ENCODE data around the gene SLCO4A1. TPM values are rescaled to one million over a fixed set of nuclear protein-coding genes. Genes with fewer than 3 reads are reported as not detected.

The SLCO4A1 gene
- total RNA-seq, 1 donor from 2014 or later, result 3.6 TPM

GRCh38 chr20:62664019-62664971 lies 22.0 kb downstream of the SLCO4A1 start:
- no peak for DNase-seq (ENCODE audit: low read depth, low spot score)

- DNase-seq (ENCODE audit: low read depth, low spot score), result no peak
These were observed 23.0 kb downstream of the SLCO4A1 start for GRCh38 chr20:62665153-62665754.

GRCh38 chr20:62665826-62666735 lies 23.8 kb downstream of the SLCO4A1 start:
- no peak for DNase-seq (ENCODE audit: low read depth, low spot score)

GRCh38 chr20:62666736-62667529 lies 24.6 kb downstream of the SLCO4A1 start:
- DNase-seq (ENCODE audit: low read depth, low spot score), result peak; percentile 41

- DNase-seq (ENCODE audit: low read depth, low spot score), result no peak
These were observed 25.5 kb downstream of the SLCO4A1 start for GRCh38 chr20:62667530-62668440.

GRCh38 chr20:62668441-62669027 lies 26.2 kb downstream of the SLCO4A1 start:
- peak; percentile 27 for DNase-seq (ENCODE audit: low read depth, low spot score)

GRCh38 chr20:62669249-62669648 lies 26.9 kb downstream of the SLCO4A1 start:
- DNase-seq (ENCODE audit: low read depth, low spot score), result no peak

- no peak for DNase-seq (ENCODE audit: low read depth, low spot score)
These were observed 27.9 kb downstream of the SLCO4A1 start for GRCh38 chr20:62670156-62670555.

- no peak for DNase-seq (ENCODE audit: low read depth, low spot score)
These were observed 28.7 kb downstream of the SLCO4A1 start for GRCh38 chr20:62670998-62671397.

GRCh38 chr20:62671765-62672164 lies 29.5 kb downstream of the SLCO4A1 start:
- no peak for DNase-seq (ENCODE audit: low read depth, low spot score)

GRCh38 chr20:62674370-62674769 lies 32.1 kb downstream of the SLCO4A1 start:
- no peak for DNase-seq (ENCODE audit: low read depth, low spot score)

- no peak for DNase-seq (ENCODE audit: low read depth, low spot score)
These were observed 33.0 kb downstream of the SLCO4A1 start for GRCh38 chr20:62675156-62675876.

- no peak for DNase-seq (ENCODE audit: low read depth, low spot score)
These were observed 33.6 kb downstream of the SLCO4A1 start for GRCh38 chr20:62675877-62676260.

- DNase-seq (ENCODE audit: low read depth, low spot score), result no peak
These were observed 34.7 kb downstream of the SLCO4A1 start for GRCh38 chr20:62676976-62677375.

GRCh38 chr20:62677678-62678077 lies 35.4 kb downstream of the SLCO4A1 start:
- DNase-seq (ENCODE audit: low read depth, low spot score), result no peak

GRCh38 chr20:62678553-62678952 lies 36.2 kb downstream of the SLCO4A1 start:
- no peak for DNase-seq (ENCODE audit: low read depth, low spot score)

- DNase-seq (ENCODE audit: low read depth, low spot score), result no peak
These were observed 37.8 kb downstream of the SLCO4A1 start for GRCh38 chr20:62679978-62680589.

- DNase-seq (ENCODE audit: low read depth, low spot score), result no peak
These were observed 40.7 kb downstream of the SLCO4A1 start for GRCh38 chr20:62682912-62683517.

Measured in pulmonary artery endothelial cell (primary cell).